ENCODE results near the gene CCT3. TPM values are rescaled to one million over a fixed set of nuclear protein-coding genes. Genes with fewer than 3 reads are reported as not detected.

Gene CCT3
- total RNA-seq, 4 donors from 2014 or later = 113 to 175 (median 137) TPM

DNA sequence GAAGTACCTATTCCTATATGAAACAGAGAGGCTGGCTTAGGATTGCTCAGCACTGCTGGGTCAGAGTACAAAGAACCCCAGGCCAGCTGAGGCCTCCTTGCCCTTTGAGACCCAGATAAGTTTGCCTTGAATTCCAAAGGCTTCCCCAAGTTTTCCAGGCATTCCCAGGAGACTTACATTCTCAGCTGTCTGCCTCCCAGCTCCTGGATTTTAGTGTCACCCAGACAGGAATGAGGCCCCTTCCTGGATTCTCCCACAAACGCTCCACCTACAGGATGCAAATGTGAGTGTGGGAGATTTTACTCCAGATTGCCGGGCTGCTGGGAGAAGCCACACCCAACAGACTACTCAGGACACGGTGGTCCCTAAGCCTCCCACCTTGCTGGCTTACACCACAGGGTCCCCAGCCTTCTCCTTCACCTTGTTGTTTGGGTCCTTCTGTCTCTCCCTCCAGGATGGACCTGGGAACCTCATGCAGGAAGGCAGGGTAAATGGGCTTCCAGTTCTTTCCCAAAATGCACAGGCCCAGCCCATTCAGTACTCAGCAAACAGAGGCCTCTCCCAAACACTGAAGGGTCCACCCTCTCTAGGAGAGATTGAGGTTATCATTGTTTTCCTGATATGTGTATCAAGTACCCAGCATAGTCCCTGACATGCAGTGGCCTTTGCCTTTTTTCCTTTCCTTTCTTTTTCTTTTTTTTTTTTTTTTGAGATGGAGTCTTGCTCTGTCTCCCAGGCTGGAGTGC, 41.5 kb upstream of the CCT3 start:
- TF ChIP-seq, protein P1, sequence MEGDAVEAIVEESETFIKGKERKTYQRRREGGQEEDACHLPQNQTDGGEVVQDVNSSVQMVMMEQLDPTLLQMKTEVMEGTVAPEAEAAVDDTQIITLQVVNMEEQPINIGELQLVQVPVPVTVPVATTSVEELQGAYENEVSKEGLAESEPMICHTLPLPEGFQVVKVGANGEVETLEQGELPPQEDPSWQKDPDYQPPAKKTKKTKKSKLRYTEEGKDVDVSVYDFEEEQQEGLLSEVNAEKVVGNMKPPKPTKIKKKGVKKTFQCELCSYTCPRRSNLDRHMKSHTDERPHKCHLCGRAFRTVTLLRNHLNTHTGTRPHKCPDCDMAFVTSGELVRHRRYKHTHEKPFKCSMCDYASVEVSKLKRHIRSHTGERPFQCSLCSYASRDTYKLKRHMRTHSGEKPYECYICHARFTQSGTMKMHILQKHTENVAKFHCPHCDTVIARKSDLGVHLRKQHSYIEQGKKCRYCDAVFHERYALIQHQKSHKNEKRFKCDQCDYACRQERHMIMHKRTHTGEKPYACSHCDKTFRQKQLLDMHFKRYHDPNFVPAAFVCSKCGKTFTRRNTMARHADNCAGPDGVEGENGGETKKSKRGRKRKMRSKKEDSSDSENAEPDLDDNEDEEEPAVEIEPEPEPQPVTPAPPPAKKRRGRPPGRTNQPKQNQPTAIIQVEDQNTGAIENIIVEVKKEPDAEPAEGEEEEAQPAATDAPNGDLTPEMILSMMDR (IDR thresholded peaks at IDR 0.05) = no peak
- no peak for TF ChIP-seq POLR2A (IDR thresholded peaks at IDR 0.05)
- TF ChIP-seq EP300 (IDR thresholded peaks at IDR 0.05) = no peak
- Histone ChIP-seq H3K36me3 (no peaks in the 10 kb centered on the region), H3K27me3 (no peaks in the 10 kb centered on the region), H3K4me3 (no peak overlapping the region), H3K27ac (no peak overlapping the region), H3K4me1 (no peaks in the 10 kb centered on the region), H3K9me3 (no peaks in the 10 kb centered on the region)
- WGBS, 2 donors = 47 to 51% methylated on average over 3 of the region's 3 CpGs
- no peak for DNase-seq (ENCODE audit: low spot score in 2 of 2)

DNA sequence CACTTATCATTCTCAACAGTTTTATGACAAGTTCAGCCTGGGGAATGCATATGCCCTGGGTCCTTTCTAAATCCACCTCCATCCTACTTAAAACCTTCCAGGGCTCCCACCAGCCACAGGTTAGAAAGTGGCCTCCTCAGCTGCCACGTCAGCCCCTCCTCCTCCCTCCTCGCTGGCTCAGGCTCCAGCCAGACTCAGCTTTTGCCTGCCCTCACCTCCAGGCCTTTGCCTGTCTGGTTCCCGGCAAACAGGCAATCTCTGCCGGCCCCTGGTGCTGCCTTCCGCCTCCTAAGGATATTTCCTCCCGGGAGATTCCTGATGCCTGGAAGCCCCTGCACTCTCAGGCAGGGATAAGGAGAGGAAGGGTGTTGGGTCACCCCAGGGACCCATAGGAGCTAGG, 40.5 kb upstream of the CCT3 start:
- DNase-seq (ENCODE audit: low spot score in 2 of 2) = no peak
- no peaks in the 10 kb centered on the region for H3K36me3 ChIP-seq
- no peak overlapping the region for H3K27ac ChIP-seq
- H3K4me1 ChIP-seq = no peaks in the 10 kb centered on the region
- H3K27me3 ChIP-seq = peaks cover 0 to 7% of the 10 kb centered on the region in 2 donors
- H3K4me3 ChIP-seq = no peak overlapping the region
- TF ChIP-seq EP300 (IDR thresholded peaks at IDR 0.05) (no peak), POLR2A (IDR thresholded peaks at IDR 0.05) (no peak)
- TF ChIP-seq, protein P1 (IDR thresholded peaks at IDR 0.05) = no peak
- no peaks in the 10 kb centered on the region for H3K9me3 ChIP-seq
- 54 to 80% methylated on average over 6 of the region's 6 CpGs for WGBS, 2 donors

DNA sequence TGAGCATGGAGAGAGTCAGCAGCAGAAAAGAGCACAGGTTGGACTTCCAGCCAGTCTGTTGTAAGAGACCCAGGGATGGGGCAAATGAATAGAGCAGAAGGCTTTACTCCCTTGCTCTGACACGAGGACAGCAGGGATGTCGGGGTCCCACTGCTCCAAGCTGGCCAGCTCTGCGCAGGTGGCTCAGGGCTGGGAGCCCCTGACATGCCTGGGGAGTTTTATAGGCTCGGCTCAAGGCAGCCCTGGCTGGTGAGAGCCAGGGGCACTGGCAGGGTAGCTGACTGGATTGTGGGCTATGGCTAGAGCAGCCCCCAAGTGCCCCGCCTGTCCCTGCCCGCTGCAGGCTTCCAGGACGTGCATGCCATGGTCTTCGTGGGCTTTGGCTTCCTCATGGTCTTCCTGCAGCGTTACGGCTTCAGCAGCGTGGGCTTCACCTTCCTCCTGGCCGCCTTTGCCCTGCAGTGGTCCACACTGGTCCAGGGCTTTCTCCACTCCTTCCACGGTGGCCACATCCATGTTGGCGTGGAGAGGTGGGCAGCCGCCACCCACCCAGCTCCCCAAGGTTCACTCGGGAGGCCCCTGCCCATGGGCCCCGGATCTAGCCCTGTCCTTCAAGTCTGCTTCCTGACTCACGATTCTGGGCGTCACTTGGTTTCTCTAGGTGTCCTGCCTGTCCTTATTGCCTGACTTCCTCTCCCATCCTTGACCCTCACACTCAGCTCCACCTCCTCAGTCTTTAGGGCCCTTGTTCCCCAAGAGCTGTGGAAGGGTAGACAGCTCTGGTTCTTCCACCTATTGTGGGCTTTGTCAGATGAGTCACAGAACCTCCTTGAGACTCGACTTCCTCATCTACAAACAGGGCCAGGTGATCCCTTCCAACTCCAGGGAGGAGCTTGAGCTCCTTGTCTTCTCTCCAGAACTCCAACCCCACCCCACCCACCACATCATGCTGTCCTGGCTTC, 39.1 kb upstream of the CCT3 start:
- Histone ChIP-seq H3K4me3 (no peak overlapping the region), H3K36me3 (no peaks in the 10 kb centered on the region), H3K4me1 (no peaks in the 10 kb centered on the region), H3K27me3 (peaks cover 0 to 16% of the 10 kb centered on the region in 2 donors), H3K9me3 (no peaks in the 10 kb centered on the region), H3K27ac (no peak overlapping the region)
- TF ChIP-seq, protein P1 (IDR thresholded peaks at IDR 0.05) = no peak
- TF ChIP-seq POLR2A (IDR thresholded peaks at IDR 0.05) (no peak), EP300 (IDR thresholded peaks at IDR 0.05) (no peak)
- 83 to 84% methylated on average over 20 of the region's 20 CpGs for WGBS, 2 donors
- DNase-seq (ENCODE audit: low spot score in 2 of 2) = no peak

DNA sequence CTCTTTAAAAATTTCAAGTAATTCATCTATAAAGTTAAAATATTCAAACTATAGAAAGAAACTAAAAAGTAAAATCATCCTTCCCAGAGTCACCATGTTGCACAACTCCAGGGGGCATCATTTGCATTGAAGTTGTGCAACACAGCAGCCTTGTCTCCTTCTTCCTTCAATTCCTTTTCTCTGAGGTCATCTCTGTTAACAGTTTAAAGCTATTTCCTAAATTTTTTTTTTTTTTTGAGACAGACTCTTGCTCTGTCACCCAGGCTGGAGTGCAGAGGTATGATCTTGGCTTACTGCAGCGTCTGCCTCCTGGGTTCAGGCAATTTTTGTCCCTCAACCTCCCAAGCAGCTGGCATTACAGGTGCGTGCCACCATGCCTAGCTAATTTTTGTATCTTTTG, 38.1 kb upstream of the CCT3 start:
- no peak for DNase-seq (ENCODE audit: low spot score in 2 of 2)
- Histone ChIP-seq H3K4me3 (no peak overlapping the region), H3K36me3 (no peaks in the 10 kb centered on the region), H3K27ac (no peak overlapping the region), H3K9me3 (no peaks in the 10 kb centered on the region), H3K4me1 (no peaks in the 10 kb centered on the region), H3K27me3 (peaks cover 0 to 22% of the 10 kb centered on the region in 2 donors)
- WGBS, 2 donors = 74 to 85% methylated on average over 2 of the region's 2 CpGs
- no peak for TF ChIP-seq EP300 (IDR thresholded peaks at IDR 0.05)
- no peak for TF ChIP-seq POLR2A (IDR thresholded peaks at IDR 0.05)
- TF ChIP-seq, protein P1 (IDR thresholded peaks at IDR 0.05) = no peak

DNA sequence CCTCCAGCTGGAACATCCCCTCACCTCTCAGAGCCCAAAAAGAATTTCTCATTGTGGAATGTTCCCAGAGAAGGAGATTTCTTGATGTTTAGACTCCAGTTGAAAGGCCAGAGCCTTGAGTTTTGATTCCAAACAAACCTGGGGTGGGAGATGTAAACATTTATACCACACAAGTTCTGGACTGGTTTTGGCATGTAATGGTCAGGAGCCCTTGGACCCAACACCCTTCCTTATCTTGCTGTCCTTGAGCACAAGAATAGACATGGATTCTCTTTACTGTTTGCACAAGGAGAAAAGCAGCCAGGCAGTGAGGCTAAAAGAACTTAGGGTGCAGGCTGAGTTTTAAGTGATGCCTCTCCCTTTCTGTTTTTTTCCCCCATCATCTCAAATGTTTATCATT, 35.5 kb upstream of the CCT3 start:
- no peaks in the 10 kb centered on the region for H3K9me3 ChIP-seq
- H3K27me3 ChIP-seq = peaks cover 0 to 48% of the 10 kb centered on the region in 2 donors
- no peak overlapping the region for H3K27ac ChIP-seq
- no peak overlapping the region for H3K4me3 ChIP-seq
- H3K36me3 ChIP-seq = no peaks in the 10 kb centered on the region
- TF ChIP-seq, protein P1 (IDR thresholded peaks at IDR 0.05) = no peak
- TF ChIP-seq EP300 (IDR thresholded peaks at IDR 0.05) (no peak), POLR2A (IDR thresholded peaks at IDR 0.05) (no peak)
- DNase-seq (ENCODE audit: low spot score in 2 of 2) = no peak
- peaks cover 0 to 11% (median 3%) of the 10 kb centered on the region in 4 donors for H3K4me1 ChIP-seq

Data from tibial nerve (tissue), 4 donors.